HepG2 (cell line): Measurements from ENCODE around the gene TMC8. TPM values are rescaled to one million over a fixed set of nuclear protein-coding genes. Genes with fewer than 3 reads are reported as not detected.

Experiments used
- ATAC-seq: fragments of 200-7000 bp; cut with Tn5 transposase; 3 replicates; pipeline ENCODE4 v1.9.1; 2020; ENCODE audit warnings: mild to moderate bottlenecking, moderate library complexity
- BruUV-seq: library from RNA; stranded (reverse); fragments of 400-500 nt; replicated peaks from 2 replicates; lab custom pipeline; 2021; lab: Mats Ljungman, UMichigan
- CTCF ChIA-PET: fragments of 300-600 bp; formaldehyde crosslinking; extraction: SDS; loops from one replicate; lab custom pipeline; 2021; ENCODE audit warnings: low total read pairs, inconsistent platforms, low intra/inter-chr PET ratio; lab: Yijun Ruan, JAX
- POLR2A ChIA-PET: fragments of 350-600 bp; sonication (Branson Sonifier 250); formaldehyde crosslinking; loops from one replicate; lab custom pipeline; 2020; ENCODE audit warnings: antibody characterized with exemption, inconsistent platforms; lab: Yijun Ruan, JAX
- DNase-seq: peaks from one replicate; pipeline ENCODE4 v3.0.0-alpha.2; 2015; ENCODE audit warnings: low spot score
- FAIRE-seq: peaks from 3 replicates; lab custom pipeline; 2011; peaks lifted over from hg19 to GRCh38; lab: Jason Lieb, UNC
- H2AFZ ChIP-seq: one replicate; pipeline ENCODE4 v1.6.1; 2011; ENCODE audit warnings: low read length, inconsistent platforms
- H3K27ac ChIP-seq: fragments of 300-600 bp; 3 replicates; pipeline ENCODE4 v1.8.0; 2011; ENCODE audit warnings: mixed run types, mild to moderate bottlenecking, mixed read lengths, low read length, inconsistent platforms; ENCODE audit not compliant: insufficient read depth; ENCODE audit errors: extremely low read length
- H3K27me3 ChIP-seq, 2 experiments: fragments of 200-600 bp in 1 of 2; 2 replicates in 1 of 2; 3 replicates in 1 of 2; pipeline versions ENCODE4 v1.6.0 to v1.8.0; 2011; ENCODE audit warnings: low read length in 2 of 2, mild to moderate bottlenecking in 2 of 2, moderate library complexity in 2 of 2, inconsistent platforms in 1 of 2; ENCODE audit not compliant: insufficient read depth in 2 of 2, control insufficient read depth in 1 of 2
- H3K36me3 ChIP-seq, 2 experiments: fragments of 200-600 bp in 1 of 2; replicated peaks in 1 of 2; 2 replicates in 1 of 2; 3 replicates in 1 of 2; pipeline versions ENCODE4 v1.5.1 to v1.8.0; 2011; ENCODE audit warnings: low read length in 2 of 2, inconsistent platforms in 1 of 2; ENCODE audit not compliant: insufficient read depth in 2 of 2, control insufficient read depth in 1 of 2
- H3K4me1 ChIP-seq: 2 replicates; pipeline ENCODE4 v1.5.1; 2012; ENCODE audit warnings: low read length, inconsistent platforms; ENCODE audit not compliant: insufficient read depth
- H3K4me2 ChIP-seq: 2 replicates; pipeline ENCODE4 v1.6.0; 2011; ENCODE audit warnings: low read depth, low read length, inconsistent platforms
- H3K4me3 ChIP-seq, 3 experiments: fragments of 200-600 bp in 1 of 3; sonication (generic), shearing (Covaris generic) in 1 of 3; replicated peaks in 1 of 3; 2 replicates each; pipeline ENCODE4 v1.5.1; 2011 to 2016; ENCODE audit warnings: low read length in 3 of 3, inconsistent platforms in 2 of 3, low read depth in 2 of 3, mild to moderate bottlenecking in 2 of 3, control low read depth in 1 of 3, mixed read lengths in 1 of 3; ENCODE audit not compliant: insufficient read depth in 1 of 3
- H3K79me2 ChIP-seq: one replicate; pipeline ENCODE4 v1.6.1; 2011; ENCODE audit warnings: low read length, inconsistent platforms; ENCODE audit not compliant: insufficient read depth
- H3K9ac ChIP-seq: 2 replicates; pipeline ENCODE4 v1.6.0; 2011; ENCODE audit warnings: mild to moderate bottlenecking, low read depth, low read length, inconsistent platforms; ENCODE audit not compliant: insufficient read depth
- H3K9me3 ChIP-seq: 2 replicates; pipeline ENCODE4 v1.5.1; 2012; ENCODE audit warnings: mild to moderate bottlenecking, low read length
- H4K20me1 ChIP-seq: 2 replicates; pipeline ENCODE4 v1.6.0; 2011; ENCODE audit warnings: inconsistent platforms, mild to moderate bottlenecking, low read length, moderate library complexity; ENCODE audit not compliant: insufficient read depth
- HNRNPLL ChIP-seq: fragments of 200-400 bp; formaldehyde crosslinking; IDR thresholded peaks from 2 replicates; pipeline ENCODE4 v1.6.1; 2017; ENCODE audit warnings: mild to moderate bottlenecking, low read depth, low read length; ENCODE audit not compliant: poor library complexity, severe bottlenecking
- JUNB ChIP-seq: sonication (generic); formaldehyde crosslinking; IDR thresholded peaks from 2 replicates; pipeline ENCODE4 v1.8.0; 2022; ENCODE audit warnings: missing genetic modification reagents, mild to moderate bottlenecking, borderline replicate concordance
- KDM6A ChIP-seq: IDR thresholded peaks from 2 replicates; pipeline ENCODE4 v1.6.1; 2016; ENCODE audit warnings: low read depth
- NR3C1 ChIP-seq: sonication (generic); formaldehyde crosslinking; IDR thresholded peaks from 2 replicates; pipeline ENCODE4 v1.4.0; 2020; ENCODE audit warnings: missing genetic modification reagents
- NRL ChIP-seq: sonication (generic); formaldehyde crosslinking; IDR thresholded peaks from 2 replicates; pipeline ENCODE4 v1.5.0; 2020; ENCODE audit warnings: missing genetic modification reagents, mild to moderate bottlenecking, moderate library complexity, borderline replicate concordance
- RBFOX2 ChIP-seq: fragments of 200-400 bp; formaldehyde crosslinking; IDR thresholded peaks from 2 replicates; pipeline ENCODE4 v1.6.1; 2017; ENCODE audit warnings: low read depth, mild to moderate bottlenecking, low read length
- ZNF337 ChIP-seq: sonication (generic); formaldehyde crosslinking; IDR thresholded peaks from 2 replicates; pipeline ENCODE4 v1.5.1; 2020; ENCODE audit warnings: missing genetic modification reagents, low read depth, mild to moderate bottlenecking, borderline replicate concordance
- ZNF850 ChIP-seq: sonication (generic); formaldehyde crosslinking; conservative IDR thresholded peaks from 2 replicates; pipeline ENCODE4 v1.9.0; 2021; ENCODE audit warnings: mild to moderate bottlenecking, missing genetic modification reagents
- WGBS: methylation state at CpG from one replicate; pipeline ENCODE4 v1.1.6; 2017; ENCODE audit warnings: low lambda C conversion rate; 5-methylcytosine and 5-hydroxymethylcytosine counted together
- in situ Hi-C: cut with HindIII; loops from 2 replicates; pipeline ENCODE4 v1.10.0; 2017; ENCODE audit warnings: low pct_unique_long_range_greater_than_20kb; ENCODE audit not compliant: extremely low pct_ligation_motif_present
- intact Hi-C: fragments of 100-400 bp; cut with micrococcal nuclease; formaldehyde crosslinking; loops from one replicate; pipeline ENCODE4 v1.10.0; 2022; ENCODE audit not compliant: unreplicated experiment
- polyA plus RNA-seq, 8 experiments: library from polyadenylated mRNA; depleted of rRNA in 3 of 8; stranded (reverse) in 7 of 8; unstranded in 1 of 8; fragments of >200 nt; fragmentation: Illumina TruSeq in 4 of 8; extraction: Trizol in 4 of 8; gene quantifications; 2 replicates each; pipeline versions ENCODE4 v1.2.1 to v1.2.3, GENCODE V29; 2011 to 2016; ENCODE audit warnings: low read depth in 4 of 8, missing spikeins in 1 of 8, mixed read lengths in 1 of 8; ENCODE audit not compliant: insufficient read depth in 1 of 8
- total RNA-seq, 5 experiments: library from RNA; depleted of rRNA; stranded (reverse); fragments of >200 nt; fragmentation: Illumina TruSeq; extraction: Trizol; gene quantifications; 2 replicates each; pipeline ENCODE4 v1.2.3, GENCODE V29; 2016; ENCODE audit warnings: low read depth in 1 of 5
- TF ChIP-seq, protein P1 (sequence below): sonication (generic); formaldehyde crosslinking; IDR thresholded peaks from 2 replicates; pipeline ENCODE4 v1.8.1; 2022; ENCODE audit warnings: mild to moderate bottlenecking, missing genetic modification reagents
- TF ChIP-seq, protein P2 (sequence below): sonication (generic); formaldehyde crosslinking; IDR thresholded peaks from 2 replicates; pipeline ENCODE4 v1.5.0; 2020; ENCODE audit warnings: missing genetic modification reagents

Gene TMC8
- total and polyA plus RNA-seq, 2 of the 13 experiments (the other 11 are each of a cell fraction or from before 2014, with no cell fraction given) = 0.53 to 7.8 TPM

DNA sequence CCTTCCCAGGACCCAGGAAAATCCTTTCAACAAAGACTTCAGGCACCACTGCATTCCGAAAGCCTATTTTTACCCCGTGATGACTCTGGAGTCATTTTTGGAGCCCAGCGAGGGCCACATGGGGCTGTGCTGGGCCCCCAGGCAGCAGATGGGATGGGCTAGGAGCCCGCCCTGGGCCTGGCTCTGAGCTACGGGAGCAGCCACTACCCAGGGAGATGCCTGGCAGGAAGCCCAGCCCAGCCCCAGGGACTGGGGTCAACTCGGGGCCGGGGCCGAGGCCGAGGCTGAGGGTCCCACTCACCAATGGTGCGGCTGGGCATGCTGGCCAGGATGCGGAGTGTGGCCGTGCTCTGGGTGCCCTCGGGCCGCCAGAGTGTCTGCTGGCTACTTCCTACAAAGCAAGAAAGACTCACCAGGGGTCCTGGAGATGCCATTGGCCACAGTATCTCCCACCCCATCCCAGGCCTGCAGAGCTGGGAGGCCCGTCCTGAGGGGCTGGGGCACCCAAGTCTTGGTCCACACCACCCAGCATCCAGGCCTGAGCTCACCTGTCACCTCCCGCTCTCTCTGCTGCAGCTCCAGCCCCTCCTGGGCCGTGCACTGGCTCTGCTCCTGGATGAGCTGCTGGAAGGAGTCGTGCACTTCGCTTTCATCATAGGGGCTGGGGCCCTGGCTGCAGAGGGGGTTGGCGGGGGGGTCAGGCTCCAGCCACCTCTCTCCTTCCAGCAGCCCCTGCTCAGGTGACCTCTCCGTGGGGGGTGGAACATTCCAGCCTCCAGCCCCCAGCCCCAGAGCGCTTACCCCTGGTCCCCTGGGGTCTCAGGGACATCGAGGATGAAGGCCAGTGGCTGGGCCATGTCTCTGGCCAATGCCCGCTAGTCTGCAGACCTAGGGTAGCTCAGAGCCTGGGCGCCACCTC lies 4.3 kb upstream of the TMC8 start:
- no TSS peak for BruUV-seq
- 95% methylated on average over 16 of the region's 25 CpGs for WGBS
- ATAC-seq (no peak), FAIRE-seq (no peak), DNase-seq (no peak)
- in situ Hi-C loops = no loop called here
- H4K20me1 ChIP-seq = peaks cover 8% of the 10 kb centered on the region; the same call in 1 of the 2 replicates
- no peaks in the 10 kb centered on the region for H3K9me3 ChIP-seq
- no peak overlapping the region for H2AFZ ChIP-seq
- H3K79me2 ChIP-seq = peaks cover 19% of the 10 kb centered on the region
- ChIA-PET CTCF (no interaction called here), POLR2A (interaction anchor here (0.9 to 4.4 kb wide), 7 partner anchors 10 to 61 kb away, joined by 3 to 57 read pairs (median 7); partner anchors contain the start of genes AFMID and TK1)
- peak overlapping the region; percentile 90 for H3K9ac ChIP-seq
- peaks cover 45% of the 10 kb centered on the region for H3K4me1 ChIP-seq
- peaks cover 36 to 38% of the 10 kb centered on the region in 2 experiments; a peak in 4 of 5 replicates for H3K36me3 ChIP-seq
- no peaks in the 10 kb centered on the region for H3K27me3 ChIP-seq
- intact Hi-C loops = loop anchor here (5.0 kb wide), 1 partner anchor 41 kb away; the partner anchor contains the start of gene SYNGR2
- peak overlapping the region in 2 of 3 experiments; percentile 67 to 95; a peak in 4 of 6 replicates for H3K4me3 ChIP-seq
- peak overlapping the region; percentile 90 for H3K4me2 ChIP-seq
- TF ChIP-seq NRL (CRISPR knock-in tag) (0 out of 2 replicates have a peak, but pooled peaks have one; percentile 36), NR3C1 (CRISPR knock-in tag) (no peak), KDM6A (CRISPR knock-in tag) (no peak), ZNF337 (CRISPR knock-in tag) (no peak), ZNF850 (CRISPR knock-in tag) (0 out of 2 replicates have a peak, but pooled peaks have one; percentile 11), JUNB (CRISPR knock-in tag) (no peak), RBFOX2 (peak; percentile 49), HNRNPLL (peak; percentile 43)
- TF ChIP-seq, protein P1, sequence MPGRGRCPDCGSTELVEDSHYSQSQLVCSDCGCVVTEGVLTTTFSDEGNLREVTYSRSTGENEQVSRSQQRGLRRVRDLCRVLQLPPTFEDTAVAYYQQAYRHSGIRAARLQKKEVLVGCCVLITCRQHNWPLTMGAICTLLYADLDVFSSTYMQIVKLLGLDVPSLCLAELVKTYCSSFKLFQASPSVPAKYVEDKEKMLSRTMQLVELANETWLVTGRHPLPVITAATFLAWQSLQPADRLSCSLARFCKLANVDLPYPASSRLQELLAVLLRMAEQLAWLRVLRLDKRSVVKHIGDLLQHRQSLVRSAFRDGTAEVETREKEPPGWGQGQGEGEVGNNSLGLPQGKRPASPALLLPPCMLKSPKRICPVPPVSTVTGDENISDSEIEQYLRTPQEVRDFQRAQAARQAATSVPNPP (CRISPR knock-in tag) = no peak
- TF ChIP-seq, protein P2, sequence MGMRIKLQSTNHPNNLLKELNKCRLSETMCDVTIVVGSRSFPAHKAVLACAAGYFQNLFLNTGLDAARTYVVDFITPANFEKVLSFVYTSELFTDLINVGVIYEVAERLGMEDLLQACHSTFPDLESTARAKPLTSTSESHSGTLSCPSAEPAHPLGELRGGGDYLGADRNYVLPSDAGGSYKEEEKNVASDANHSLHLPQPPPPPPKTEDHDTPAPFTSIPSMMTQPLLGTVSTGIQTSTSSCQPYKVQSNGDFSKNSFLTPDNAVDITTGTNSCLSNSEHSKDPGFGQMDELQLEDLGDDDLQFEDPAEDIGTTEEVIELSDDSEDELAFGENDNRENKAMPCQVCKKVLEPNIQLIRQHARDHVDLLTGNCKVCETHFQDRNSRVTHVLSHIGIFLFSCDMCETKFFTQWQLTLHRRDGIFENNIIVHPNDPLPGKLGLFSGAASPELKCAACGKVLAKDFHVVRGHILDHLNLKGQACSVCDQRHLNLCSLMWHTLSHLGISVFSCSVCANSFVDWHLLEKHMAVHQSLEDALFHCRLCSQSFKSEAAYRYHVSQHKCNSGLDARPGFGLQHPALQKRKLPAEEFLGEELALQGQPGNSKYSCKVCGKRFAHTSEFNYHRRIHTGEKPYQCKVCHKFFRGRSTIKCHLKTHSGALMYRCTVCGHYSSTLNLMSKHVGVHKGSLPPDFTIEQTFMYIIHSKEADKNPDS (CRISPR knock-in tag) = 0 out of 2 replicates have a peak, but pooled peaks have one; percentile 15
- H3K27ac ChIP-seq = peak overlapping the region; percentile 91
